ENCODE data around the gene TAF6.

- TF ChIP-seq CTCF (IDR thresholded peaks at IDR 0.05) (no peak), POLR2A (IDR thresholded peaks at IDR 0.05) (no peak), POLR2AphosphoS5 (IDR thresholded peaks at IDR 0.05) (no peak)
Measured at GRCh38 chr7:100098913-100099312, 20.2 kb downstream of the TAF6 start.

All from breast epithelium (tissue), 3 donors.